ENCODE measurements around the gene FECH.

The FECH gene

GRCh38 chr18:57569133-57569532, 17.4 kb downstream of the FECH start:
- Histone ChIP-seq H3K27ac (ENCODE audit: insufficient read depth in 1 of 2, low read depth in 1 of 2, low read length in 2 of 2, poor library complexity in 1 of 2, severe bottlenecking in 2 of 2) (no peak overlapping the region), H3K36me3 (ENCODE audit: control insufficient read depth in 4 of 4, insufficient read depth in 4 of 4, low read length in 3 of 4) (peaks cover 14 to 78% (median 55%) of the 10 kb centered on the region in 4 experiments), H3K4me1 (ENCODE audit: control extremely low read depth in 1 of 4, control insufficient read depth in 4 of 4, insufficient read depth in 4 of 4, low read length in 3 of 4) (peaks cover 0 to 3% (median 0%) of the 10 kb centered on the region in 4 experiments), H3K27me3 (replicated peaks in 2 of 5; ENCODE audit: control insufficient read depth in 4 of 5, insufficient read depth in 5 of 5, low read length in 4 of 5) (no peaks in the 10 kb centered on the region), H3K9me3 (ENCODE audit: control extremely low read depth in 1 of 5, control insufficient read depth in 4 of 5, insufficient read depth in 2 of 5, low read depth in 1 of 5, low read length in 4 of 5) (no peaks in the 10 kb centered on the region), H3K4me3 (ENCODE audit: control insufficient read depth in 1 of 7, extremely low read depth in 1 of 7, insufficient read depth in 4 of 7, low read depth in 2 of 7, low read length in 6 of 7) (no peak overlapping the region)
- ChIA-PET CTCF (no interaction called here), POLR2A (interaction anchor here (0.6 kb wide), 1 partner anchor 1674 kb away, joined by 3 read pairs; no protein-coding TSS in a partner anchor)
- WGBS (ENCODE audit: insufficient coverage) = no CpG with 5 or more reads among the region's 2 CpGs
- no peak for DNase-seq

- no peaks in the 10 kb centered on the region for H3K4me1 ChIP-seq (ENCODE audit: control extremely low read depth in 1 of 4, control insufficient read depth in 4 of 4, insufficient read depth in 4 of 4, low read length in 3 of 4)
- ChIA-PET CTCF (interaction anchor here (0.6 to 3.2 kb wide), 18 partner anchors 9 to 846 kb away, joined by 3 to 9 read pairs (median 4); no protein-coding TSS in a partner anchor), POLR2A (no interaction called here)
- H3K9me3 ChIP-seq (ENCODE audit: control extremely low read depth in 1 of 5, control insufficient read depth in 4 of 5, insufficient read depth in 2 of 5, low read depth in 1 of 5, low read length in 4 of 5) = no peaks in the 10 kb centered on the region
- no CpG with 5 or more reads among the region's 4 CpGs for WGBS (ENCODE audit: insufficient coverage)
- peak; percentile 40 to 61 (median 55) for DNase-seq
- H3K27me3 ChIP-seq (replicated peaks in 2 of 5; ENCODE audit: control insufficient read depth in 4 of 5, insufficient read depth in 5 of 5, low read length in 4 of 5) = no peaks in the 10 kb centered on the region
- peaks cover 8 to 50% (median 25%) of the 10 kb centered on the region in 4 experiments for H3K36me3 ChIP-seq (ENCODE audit: control insufficient read depth in 4 of 4, insufficient read depth in 4 of 4, low read length in 3 of 4)
- no peak overlapping the region for H3K4me3 ChIP-seq (ENCODE audit: control insufficient read depth in 1 of 7, extremely low read depth in 1 of 7, insufficient read depth in 4 of 7, low read depth in 2 of 7, low read length in 6 of 7)
- no peak overlapping the region for H3K27ac ChIP-seq (ENCODE audit: insufficient read depth in 1 of 2, low read depth in 1 of 2, low read length in 2 of 2, poor library complexity in 1 of 2, severe bottlenecking in 2 of 2)
Observed at GRCh38 chr18:57561728-57562423, 24.6 kb downstream of the FECH start.

- H3K27ac ChIP-seq (ENCODE audit: insufficient read depth in 1 of 2, low read depth in 1 of 2, low read length in 2 of 2, poor library complexity in 1 of 2, severe bottlenecking in 2 of 2) = no peak overlapping the region
- ChIA-PET POLR2A (no interaction called here), CTCF (interaction anchor here (0.6 to 3.2 kb wide), 12 partner anchors 8 to 845 kb away, joined by 3 to 9 read pairs (median 4); no protein-coding TSS in a partner anchor)
- H3K9me3 ChIP-seq (ENCODE audit: control extremely low read depth in 1 of 5, control insufficient read depth in 4 of 5, insufficient read depth in 2 of 5, low read depth in 1 of 5, low read length in 4 of 5) = no peaks in the 10 kb centered on the region
- no peak for DNase-seq
- no peak overlapping the region for H3K4me3 ChIP-seq (ENCODE audit: control insufficient read depth in 1 of 7, extremely low read depth in 1 of 7, insufficient read depth in 4 of 7, low read depth in 2 of 7, low read length in 6 of 7)
- peaks cover 8 to 52% (median 29%) of the 10 kb centered on the region in 4 experiments for H3K36me3 ChIP-seq (ENCODE audit: control insufficient read depth in 4 of 4, insufficient read depth in 4 of 4, low read length in 3 of 4)
- WGBS (ENCODE audit: insufficient coverage) = 96% methylated on average over 5 of the region's 6 CpGs
- H3K27me3 ChIP-seq (replicated peaks in 2 of 5; ENCODE audit: control insufficient read depth in 4 of 5, insufficient read depth in 5 of 5, low read length in 4 of 5) = no peaks in the 10 kb centered on the region
- H3K4me1 ChIP-seq (ENCODE audit: control extremely low read depth in 1 of 4, control insufficient read depth in 4 of 4, insufficient read depth in 4 of 4, low read length in 3 of 4) = no peaks in the 10 kb centered on the region
Observed at GRCh38 chr18:57561261-57561660, 25.2 kb downstream of the FECH start.

GRCh38 chr18:57559314-57559713, 27.2 kb downstream of the FECH start:
- Histone ChIP-seq H3K4me1 (ENCODE audit: control extremely low read depth in 1 of 4, control insufficient read depth in 4 of 4, insufficient read depth in 4 of 4, low read length in 3 of 4) (no peaks in the 10 kb centered on the region), H3K36me3 (ENCODE audit: control insufficient read depth in 4 of 4, insufficient read depth in 4 of 4, low read length in 3 of 4) (peaks cover 4 to 48% (median 26%) of the 10 kb centered on the region in 4 experiments), H3K27me3 (replicated peaks in 2 of 5; ENCODE audit: control insufficient read depth in 4 of 5, insufficient read depth in 5 of 5, low read length in 4 of 5) (no peaks in the 10 kb centered on the region), H3K4me3 (ENCODE audit: control insufficient read depth in 1 of 7, extremely low read depth in 1 of 7, insufficient read depth in 4 of 7, low read depth in 2 of 7, low read length in 6 of 7) (no peak overlapping the region), H3K27ac (ENCODE audit: insufficient read depth in 1 of 2, low read depth in 1 of 2, low read length in 2 of 2, poor library complexity in 1 of 2, severe bottlenecking in 2 of 2) (no peak overlapping the region), H3K9me3 (ENCODE audit: control extremely low read depth in 1 of 5, control insufficient read depth in 4 of 5, insufficient read depth in 2 of 5, low read depth in 1 of 5, low read length in 4 of 5) (no peaks in the 10 kb centered on the region)
- DNase-seq = no peak
- CTCF ChIA-PET = interaction anchor here (0.7 to 3.6 kb wide), 2 partner anchors 12 to 49 kb away, joined by 3 to 12 read pairs; no protein-coding TSS in a partner anchor
- WGBS (ENCODE audit: insufficient coverage) = 96% methylated on average over 5 of the region's 6 CpGs
- POLR2A ChIA-PET = no interaction called here

- Histone ChIP-seq H3K4me3 (ENCODE audit: control insufficient read depth in 1 of 7, extremely low read depth in 1 of 7, insufficient read depth in 4 of 7, low read depth in 2 of 7, low read length in 6 of 7) (no peak overlapping the region), H3K27ac (ENCODE audit: insufficient read depth in 1 of 2, low read depth in 1 of 2, low read length in 2 of 2, poor library complexity in 1 of 2, severe bottlenecking in 2 of 2) (no peak overlapping the region), H3K36me3 (ENCODE audit: control insufficient read depth in 4 of 4, insufficient read depth in 4 of 4, low read length in 3 of 4) (peaks cover 4 to 57% (median 37%) of the 10 kb centered on the region in 4 experiments), H3K9me3 (ENCODE audit: control extremely low read depth in 1 of 5, control insufficient read depth in 4 of 5, insufficient read depth in 2 of 5, low read depth in 1 of 5, low read length in 4 of 5) (no peaks in the 10 kb centered on the region), H3K4me1 (ENCODE audit: control extremely low read depth in 1 of 4, control insufficient read depth in 4 of 4, insufficient read depth in 4 of 4, low read length in 3 of 4) (no peaks in the 10 kb centered on the region), H3K27me3 (replicated peaks in 2 of 5; ENCODE audit: control insufficient read depth in 4 of 5, insufficient read depth in 5 of 5, low read length in 4 of 5) (no peaks in the 10 kb centered on the region)
- 85% methylated on average over 2 of the region's 2 CpGs for WGBS (ENCODE audit: insufficient coverage)
- no peak for DNase-seq
- POLR2A ChIA-PET = no interaction called here
- CTCF ChIA-PET = no interaction called here
Observed at GRCh38 chr18:57555134-57555533, 31.4 kb downstream of the FECH start.

- H3K36me3 ChIP-seq (ENCODE audit: control insufficient read depth in 4 of 4, insufficient read depth in 4 of 4, low read length in 3 of 4) = peaks cover 2 to 37% (median 22%) of the 10 kb centered on the region in 4 experiments
- ChIA-PET CTCF (interaction anchor here (0.6 to 2.0 kb wide), 2 partner anchors 11 to 403 kb away, joined by 3 to 6 read pairs; partner anchors contain the start of gene BOD1L2), POLR2A (no interaction called here)
- no peak for DNase-seq
- H3K27me3 ChIP-seq (replicated peaks in 2 of 5; ENCODE audit: control insufficient read depth in 4 of 5, insufficient read depth in 5 of 5, low read length in 4 of 5) = no peaks in the 10 kb centered on the region
- no peaks in the 10 kb centered on the region for H3K9me3 ChIP-seq (ENCODE audit: control extremely low read depth in 1 of 5, control insufficient read depth in 4 of 5, insufficient read depth in 2 of 5, low read depth in 1 of 5, low read length in 4 of 5)
- no peak overlapping the region for H3K4me3 ChIP-seq (ENCODE audit: control insufficient read depth in 1 of 7, extremely low read depth in 1 of 7, insufficient read depth in 4 of 7, low read depth in 2 of 7, low read length in 6 of 7)
- no peak overlapping the region for H3K27ac ChIP-seq (ENCODE audit: insufficient read depth in 1 of 2, low read depth in 1 of 2, low read length in 2 of 2, poor library complexity in 1 of 2, severe bottlenecking in 2 of 2)
- H3K4me1 ChIP-seq (ENCODE audit: control extremely low read depth in 1 of 4, control insufficient read depth in 4 of 4, insufficient read depth in 4 of 4, low read length in 3 of 4) = no peaks in the 10 kb centered on the region
- 89% methylated on average over 10 of the region's 10 CpGs for WGBS (ENCODE audit: insufficient coverage)
Observed at GRCh38 chr18:57550510-57550909, 36.0 kb downstream of the FECH start.

- POLR2A ChIA-PET = no interaction called here
Observed at GRCh38 chr18:57547260-57547659, 39.2 kb downstream of the FECH start.

More at GRCh38 chr18:57547260-57547659, 39.2 kb downstream of the FECH start:
- H3K27ac ChIP-seq (ENCODE audit: insufficient read depth in 1 of 2, low read depth in 1 of 2, low read length in 2 of 2, poor library complexity in 1 of 2, severe bottlenecking in 2 of 2) = no peak overlapping the region
- H3K4me3 ChIP-seq (ENCODE audit: control insufficient read depth in 1 of 7, extremely low read depth in 1 of 7, insufficient read depth in 4 of 7, low read depth in 2 of 7, low read length in 6 of 7) = no peak overlapping the region
- no peaks in the 10 kb centered on the region for H3K9me3 ChIP-seq (ENCODE audit: control extremely low read depth in 1 of 5, control insufficient read depth in 4 of 5, insufficient read depth in 2 of 5, low read depth in 1 of 5, low read length in 4 of 5)
- H3K27me3 ChIP-seq (replicated peaks in 2 of 5; ENCODE audit: control insufficient read depth in 4 of 5, insufficient read depth in 5 of 5, low read length in 4 of 5) = no peaks in the 10 kb centered on the region
- WGBS (ENCODE audit: insufficient coverage) = 61% methylated on average over 3 of the region's 4 CpGs
- peaks cover 2 to 11% (median 7%) of the 10 kb centered on the region in 4 experiments for H3K36me3 ChIP-seq (ENCODE audit: control insufficient read depth in 4 of 4, insufficient read depth in 4 of 4, low read length in 3 of 4)
- peak in 1 of 3 donors; percentile 5 for DNase-seq
- CTCF ChIA-PET = no interaction called here
- no peaks in the 10 kb centered on the region for H3K4me1 ChIP-seq (ENCODE audit: control extremely low read depth in 1 of 4, control insufficient read depth in 4 of 4, insufficient read depth in 4 of 4, low read length in 3 of 4)
